Measurements from ENCODE around the gene BMP15. TPM values are rescaled to one million over a fixed set of nuclear protein-coding genes. Genes with fewer than 3 reads are reported as not detected.

Gene BMP15
- total RNA-seq, 4 donors from 2014 or later = not detected

DNA sequence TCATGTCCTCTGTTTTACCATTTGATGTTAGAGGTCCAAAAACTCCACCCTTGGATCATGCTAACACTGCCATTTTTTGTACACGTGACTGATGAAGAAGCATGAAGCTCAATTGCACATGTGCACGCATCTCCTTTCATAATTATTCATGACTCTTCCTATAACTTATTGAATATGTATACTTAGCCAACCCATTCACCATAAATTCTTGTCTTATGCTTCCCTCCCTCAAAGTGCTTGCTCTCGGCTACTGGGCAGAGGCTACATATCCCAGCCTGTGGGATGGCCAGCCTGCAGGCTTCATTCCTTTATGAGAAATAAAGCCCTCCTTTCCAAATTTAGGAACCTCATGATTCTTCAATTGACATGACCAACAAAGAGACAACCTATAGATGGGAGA is 17.5 kb upstream of the BMP15 start:
- no peaks in the 10 kb centered on the region for H3K4me1 ChIP-seq
- H3K9me3 ChIP-seq = peaks cover 0 to 18% (median 0%) of the 10 kb centered on the region in 4 donors
- TF ChIP-seq EP300 (IDR thresholded peaks at IDR 0.05) = no peak
- no peak for TF ChIP-seq POLR2A (IDR thresholded peaks at IDR 0.05; ENCODE audit: low read depth)
- no peak for TF ChIP-seq POLR2AphosphoS5 (IDR thresholded peaks at IDR 0.05)
- TF ChIP-seq, protein P1, sequence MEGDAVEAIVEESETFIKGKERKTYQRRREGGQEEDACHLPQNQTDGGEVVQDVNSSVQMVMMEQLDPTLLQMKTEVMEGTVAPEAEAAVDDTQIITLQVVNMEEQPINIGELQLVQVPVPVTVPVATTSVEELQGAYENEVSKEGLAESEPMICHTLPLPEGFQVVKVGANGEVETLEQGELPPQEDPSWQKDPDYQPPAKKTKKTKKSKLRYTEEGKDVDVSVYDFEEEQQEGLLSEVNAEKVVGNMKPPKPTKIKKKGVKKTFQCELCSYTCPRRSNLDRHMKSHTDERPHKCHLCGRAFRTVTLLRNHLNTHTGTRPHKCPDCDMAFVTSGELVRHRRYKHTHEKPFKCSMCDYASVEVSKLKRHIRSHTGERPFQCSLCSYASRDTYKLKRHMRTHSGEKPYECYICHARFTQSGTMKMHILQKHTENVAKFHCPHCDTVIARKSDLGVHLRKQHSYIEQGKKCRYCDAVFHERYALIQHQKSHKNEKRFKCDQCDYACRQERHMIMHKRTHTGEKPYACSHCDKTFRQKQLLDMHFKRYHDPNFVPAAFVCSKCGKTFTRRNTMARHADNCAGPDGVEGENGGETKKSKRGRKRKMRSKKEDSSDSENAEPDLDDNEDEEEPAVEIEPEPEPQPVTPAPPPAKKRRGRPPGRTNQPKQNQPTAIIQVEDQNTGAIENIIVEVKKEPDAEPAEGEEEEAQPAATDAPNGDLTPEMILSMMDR (IDR thresholded peaks at IDR 0.05) = no peak
- no peak overlapping the region for H3K27ac ChIP-seq (replicated peaks in 1 of 4)
- no peaks in the 10 kb centered on the region for H3K27me3 ChIP-seq
- no peak for DNase-seq (ENCODE audit: extremely low spot score)
- no peaks in the 10 kb centered on the region for H3K36me3 ChIP-seq
- intact Hi-C loops (cut with DNase I) = no loop called here
- H3K4me3 ChIP-seq = no peak overlapping the region
- 79% methylated on average over 3 of the region's 3 CpGs for WGBS

DNA sequence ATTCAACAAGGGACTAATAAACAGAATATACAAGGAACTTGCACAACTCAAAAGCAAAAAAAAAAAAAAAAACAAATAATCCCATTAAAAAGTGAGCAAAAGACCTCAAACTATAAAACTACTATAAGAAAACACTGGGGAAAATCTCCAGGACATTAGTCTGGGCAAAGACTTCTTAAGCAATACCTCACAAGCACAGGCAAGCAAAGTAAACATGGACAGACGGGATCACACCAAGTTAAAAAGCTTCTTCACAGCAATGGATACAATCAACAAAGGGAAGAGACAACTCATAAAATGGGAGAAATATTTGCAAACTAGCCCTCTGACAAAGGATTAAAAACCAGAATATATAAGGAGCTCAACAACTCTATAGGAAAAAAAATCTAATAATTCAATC is 17.1 kb upstream of the BMP15 start:
- 0% methylated on average over 1 of the region's 1 CpG for WGBS
- no peak overlapping the region for H3K4me3 ChIP-seq
- no peaks in the 10 kb centered on the region for H3K27me3 ChIP-seq
- peaks cover 0 to 18% (median 0%) of the 10 kb centered on the region in 4 donors for H3K9me3 ChIP-seq
- no peak for DNase-seq (ENCODE audit: extremely low spot score)
- H3K36me3 ChIP-seq = no peaks in the 10 kb centered on the region
- TF ChIP-seq, protein P1 (IDR thresholded peaks at IDR 0.05) = no peak
- no peak for TF ChIP-seq POLR2A (IDR thresholded peaks at IDR 0.05; ENCODE audit: low read depth)
- no peak for TF ChIP-seq POLR2AphosphoS5 (IDR thresholded peaks at IDR 0.05)
- no peak for TF ChIP-seq EP300 (IDR thresholded peaks at IDR 0.05)
- no peaks in the 10 kb centered on the region for H3K4me1 ChIP-seq
- intact Hi-C loops (cut with DNase I) = no loop called here
- H3K27ac ChIP-seq (replicated peaks in 1 of 4) = no peak overlapping the region

DNA sequence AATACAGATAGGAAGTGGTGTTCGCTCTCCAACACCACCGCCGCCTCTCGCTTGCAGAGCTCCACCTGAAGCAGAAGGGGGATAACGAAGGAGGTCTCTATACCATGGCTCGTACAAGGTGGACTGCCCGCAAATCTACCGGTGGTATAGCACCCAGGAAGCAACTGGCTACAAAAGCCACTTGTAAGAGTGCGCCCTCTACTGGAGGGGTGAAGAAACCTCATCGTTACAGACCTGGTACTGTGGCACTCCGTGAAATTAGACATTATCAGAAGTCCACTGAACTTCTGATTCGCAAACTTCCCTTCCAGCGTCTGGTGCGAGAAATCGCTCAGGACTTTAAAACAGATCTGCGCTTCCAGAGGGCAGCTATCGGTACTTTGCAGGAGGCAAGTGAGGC is 5.2 kb upstream of the BMP15 start:
- 89% methylated on average over 17 of the region's 17 CpGs for WGBS
- intact Hi-C loops (cut with DNase I) = loop anchor here (5.0 kb wide), 1 partner anchor 213 kb away; no protein-coding TSS in a partner anchor
- Histone ChIP-seq H3K4me1 (no peaks in the 10 kb centered on the region), H3K36me3 (no peaks in the 10 kb centered on the region), H3K27ac (replicated peaks in 1 of 4) (no peak overlapping the region), H3K4me3 (no peak overlapping the region), H3K27me3 (peaks cover 0 to 11% (median 0%) of the 10 kb centered on the region in 4 donors), H3K9me3 (no peaks in the 10 kb centered on the region)
- no peak for TF ChIP-seq EP300 (IDR thresholded peaks at IDR 0.05)
- TF ChIP-seq POLR2A (IDR thresholded peaks at IDR 0.05; ENCODE audit: low read depth) = no peak
- DNase-seq (ENCODE audit: extremely low spot score) = no peak

DNA sequence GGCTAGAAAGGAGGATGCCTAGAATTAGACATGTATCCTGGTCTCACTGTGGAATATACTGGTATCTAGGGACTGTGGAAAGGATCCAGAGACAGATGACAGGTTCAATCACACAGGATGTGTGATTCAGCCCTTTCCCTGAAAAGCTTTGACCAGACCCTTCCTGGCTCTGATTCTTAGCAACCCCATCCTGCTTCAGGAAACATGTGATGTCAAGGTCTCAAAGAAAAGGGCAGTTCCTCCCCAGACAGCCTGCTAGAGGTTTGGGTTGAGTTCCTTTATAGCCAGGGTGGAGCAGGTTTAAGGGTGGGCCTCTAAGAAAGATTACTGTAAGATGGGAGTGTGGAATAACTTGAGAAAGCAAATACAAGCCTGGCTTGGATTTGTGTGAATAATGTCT is 3.0 kb downstream of the BMP15 start:
- DNase-seq (ENCODE audit: extremely low spot score) = no peak
- H3K27me3 ChIP-seq = no peaks in the 10 kb centered on the region
- no peaks in the 10 kb centered on the region for H3K4me1 ChIP-seq
- intact Hi-C loops (cut with DNase I) = no loop called here
- H3K27ac ChIP-seq (replicated peaks in 1 of 4) = no peak overlapping the region
- H3K9me3 ChIP-seq = no peaks in the 10 kb centered on the region
- H3K36me3 ChIP-seq = no peaks in the 10 kb centered on the region
- TF ChIP-seq POLR2A (IDR thresholded peaks at IDR 0.05; ENCODE audit: low read depth) (no peak), POLR2AphosphoS5 (IDR thresholded peaks at IDR 0.05) (no peak), EP300 (IDR thresholded peaks at IDR 0.05) (no peak)
- TF ChIP-seq, protein P1 (IDR thresholded peaks at IDR 0.05) = no peak
- no peak overlapping the region for H3K4me3 ChIP-seq

DNA sequence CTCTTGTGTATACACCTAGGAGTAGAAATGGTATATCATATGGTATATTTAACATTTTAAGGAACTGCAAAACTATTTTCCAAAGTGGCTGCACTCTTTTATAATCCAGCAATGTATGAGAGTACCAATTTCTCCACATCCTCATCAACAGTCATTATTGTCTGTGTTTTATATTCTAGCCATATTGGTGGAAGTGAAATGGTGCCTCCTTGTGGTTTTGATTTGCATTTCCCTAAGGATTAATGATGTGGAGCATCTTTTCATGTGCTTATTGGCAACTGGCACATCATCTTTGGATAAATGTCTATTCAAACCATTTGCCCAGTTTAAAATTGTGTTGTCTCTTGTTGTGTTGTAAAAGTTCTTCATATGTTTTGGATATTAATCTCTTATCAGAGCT is 9.6 kb downstream of the BMP15 start:
- Histone ChIP-seq H3K27ac (replicated peaks in 1 of 4) (no peak overlapping the region), H3K4me3 (no peak overlapping the region), H3K36me3 (no peaks in the 10 kb centered on the region), H3K9me3 (no peaks in the 10 kb centered on the region), H3K4me1 (no peaks in the 10 kb centered on the region), H3K27me3 (no peaks in the 10 kb centered on the region)
- DNase-seq (ENCODE audit: extremely low spot score) = no peak
- TF ChIP-seq, protein P1 (IDR thresholded peaks at IDR 0.05) = peak in 2 of 3 experiments; percentile 14 to 34
- no peak for TF ChIP-seq POLR2AphosphoS5 (IDR thresholded peaks at IDR 0.05)
- intact Hi-C loops (cut with DNase I) = no loop called here

Data from esophagus muscularis mucosa (tissue), 4 donors.